ENCODE results near the gene NR0B2.
"Not testable (repeated sequence)": the region's sequence is repeated elsewhere in the genome, so short reads cannot be mapped to it uniquely, and the experiment has no call there.

The NR0B2 gene

GRCh38 chr1:26887125-26887524, 26.6 kb downstream of the NR0B2 start:
- Mint-ChIP-seq H3K36me3 (ENCODE audit: low read depth) (peaks cover 56% of the 10 kb centered on the region), H3K27me3 (no peaks in the 10 kb centered on the region), H3K9me3 (no peaks in the 10 kb centered on the region), H3K4me3 (peak overlapping the region; percentile 38), H3K27ac (peak overlapping the region; percentile 23), H3K4me1 (peaks cover 31% of the 10 kb centered on the region)
- DNase-seq: no peak
- no peak for ATAC-seq

DNA sequence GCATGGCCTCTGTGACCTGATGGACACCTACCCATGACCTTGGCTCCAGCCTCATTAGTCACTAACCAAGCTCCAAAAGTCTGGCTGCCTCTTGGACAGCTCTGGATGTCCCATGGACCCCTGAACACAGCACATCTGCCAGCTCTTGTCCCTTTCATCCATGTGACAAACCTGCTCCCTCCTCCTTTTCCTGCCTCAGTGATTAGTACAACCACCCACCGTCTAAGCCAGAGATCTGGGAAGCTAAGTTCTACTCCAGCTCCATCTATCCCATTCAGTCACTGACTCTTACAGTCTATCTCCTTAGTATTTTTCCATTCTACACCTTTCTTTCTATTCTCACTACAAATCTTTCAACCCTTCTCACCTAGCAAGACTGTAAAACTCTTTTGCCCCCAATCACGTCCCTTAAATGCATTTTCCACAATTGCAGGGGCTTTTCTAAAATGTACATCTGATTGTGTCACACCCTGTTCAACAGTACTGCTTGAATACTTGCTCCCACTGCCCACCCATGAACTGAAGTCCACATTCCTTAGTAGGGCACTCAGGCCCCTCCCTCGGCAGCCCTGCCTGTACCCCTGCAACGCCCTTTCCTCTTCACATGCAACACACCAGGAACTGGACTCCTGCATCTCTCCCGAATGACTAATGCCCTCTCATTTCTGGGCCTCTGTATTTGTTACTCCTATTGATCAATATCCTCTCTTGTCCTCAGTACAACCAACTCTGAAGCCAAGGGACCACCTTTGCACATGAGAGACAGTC, 30.9 kb downstream of the NR0B2 start:
- DNase-seq: no peak
- Mint-ChIP-seq H3K4me1 (peaks cover 7% of the 10 kb centered on the region), H3K9me3 (no peaks in the 10 kb centered on the region), H3K27me3 (no peaks in the 10 kb centered on the region), H3K4me3 (no peak overlapping the region), H3K36me3 (ENCODE audit: low read depth) (peaks cover 49% of the 10 kb centered on the region), H3K27ac (no peak overlapping the region)
- ATAC-seq: no peak

- not testable (repeated sequence) for H3K27me3 Mint-ChIP-seq
Measured at GRCh38 chr1:26881611-26882010, 32.2 kb downstream of the NR0B2 start.

DNA sequence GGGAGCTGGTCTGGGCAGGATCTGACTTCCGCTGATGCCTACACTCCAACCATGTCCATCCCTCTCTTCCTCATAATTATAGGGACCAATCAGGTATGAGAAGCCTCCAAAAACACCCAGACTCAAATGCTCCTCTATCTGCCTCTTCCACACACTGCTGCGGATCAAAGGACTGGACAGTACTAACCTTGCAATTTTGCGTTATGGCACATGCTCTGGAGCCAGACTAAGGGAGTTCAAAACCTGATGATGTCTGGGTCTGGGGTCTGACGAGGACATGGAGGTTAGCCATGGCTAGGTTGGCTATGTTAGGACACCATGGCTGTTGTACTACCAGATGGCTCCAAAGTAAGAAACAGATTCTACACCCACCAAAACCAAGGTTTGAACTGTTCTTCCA, 34.0 kb downstream of the NR0B2 start:
- Mint-ChIP-seq H3K27me3 (no peaks in the 10 kb centered on the region), H3K4me3 (no peak overlapping the region), H3K9me3 (no peaks in the 10 kb centered on the region), H3K4me1 (peaks cover 4% of the 10 kb centered on the region), H3K36me3 (ENCODE audit: low read depth) (peaks cover 38% of the 10 kb centered on the region), H3K27ac (no peak overlapping the region)
- ATAC-seq (no peak), DNase-seq (no peak)

More at GRCh38 chr1:26881611-26882010, 32.2 kb downstream of the NR0B2 start:
- H3K27ac Mint-ChIP-seq, H3K4me3 Mint-ChIP-seq, H3K9me3 Mint-ChIP-seq, DNase-seq, H3K4me1 Mint-ChIP-seq, ATAC-seq: not testable (repeated sequence)
- H3K36me3 Mint-ChIP-seq (ENCODE audit: low read depth): peaks cover 48% of the 10 kb centered on the region

DNA sequence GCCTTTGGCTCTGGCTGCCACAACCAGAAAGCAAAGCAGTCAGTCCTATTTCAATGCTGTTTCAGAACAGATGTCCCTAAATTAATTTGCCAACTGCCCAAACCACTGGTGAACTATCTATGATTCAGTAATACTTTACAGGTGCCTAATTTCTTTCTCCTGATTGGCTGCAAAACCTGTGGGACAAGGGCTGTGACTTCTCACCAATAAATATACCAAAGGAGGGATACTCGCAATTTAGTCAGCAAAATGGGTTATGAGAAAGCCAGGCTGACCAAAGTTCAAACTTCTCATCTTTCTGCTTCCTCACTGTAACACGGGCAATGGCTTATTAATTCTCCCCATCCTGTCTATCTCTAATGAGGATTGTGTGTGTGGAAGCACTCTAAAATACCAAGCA, 36.4 kb downstream of the NR0B2 start:
- H3K27me3 Mint-ChIP-seq: no peaks in the 10 kb centered on the region
- H3K4me1 Mint-ChIP-seq: peaks cover 4% of the 10 kb centered on the region
- no peak overlapping the region for H3K4me3 Mint-ChIP-seq
- DNase-seq: no peak
- no peak for ATAC-seq
- no peak overlapping the region for H3K27ac Mint-ChIP-seq
- H3K36me3 Mint-ChIP-seq (ENCODE audit: low read depth): peaks cover 20% of the 10 kb centered on the region
- no peaks in the 10 kb centered on the region for H3K9me3 Mint-ChIP-seq

GRCh38 chr1:26874896-26875295, 38.9 kb downstream of the NR0B2 start:
- no peaks in the 10 kb centered on the region for H3K9me3 Mint-ChIP-seq
- H3K4me1 Mint-ChIP-seq: peaks cover 4% of the 10 kb centered on the region
- ATAC-seq (no peak), DNase-seq (no peak)
- peaks cover 13% of the 10 kb centered on the region for H3K36me3 Mint-ChIP-seq (ENCODE audit: low read depth)
- H3K4me3 Mint-ChIP-seq: no peak overlapping the region
- no peak overlapping the region for H3K27ac Mint-ChIP-seq
- H3K27me3 Mint-ChIP-seq: no peaks in the 10 kb centered on the region

GRCh38 chr1:26873097-26873496, 40.7 kb downstream of the NR0B2 start:
- H3K27ac Mint-ChIP-seq; H3K27me3 Mint-ChIP-seq; H3K9me3 Mint-ChIP-seq; DNase-seq; ATAC-seq; H3K4me3 Mint-ChIP-seq; H3K4me1 Mint-ChIP-seq; H3K36me3 Mint-ChIP-seq (ENCODE audit: low read depth): not testable (repeated sequence)

DNA sequence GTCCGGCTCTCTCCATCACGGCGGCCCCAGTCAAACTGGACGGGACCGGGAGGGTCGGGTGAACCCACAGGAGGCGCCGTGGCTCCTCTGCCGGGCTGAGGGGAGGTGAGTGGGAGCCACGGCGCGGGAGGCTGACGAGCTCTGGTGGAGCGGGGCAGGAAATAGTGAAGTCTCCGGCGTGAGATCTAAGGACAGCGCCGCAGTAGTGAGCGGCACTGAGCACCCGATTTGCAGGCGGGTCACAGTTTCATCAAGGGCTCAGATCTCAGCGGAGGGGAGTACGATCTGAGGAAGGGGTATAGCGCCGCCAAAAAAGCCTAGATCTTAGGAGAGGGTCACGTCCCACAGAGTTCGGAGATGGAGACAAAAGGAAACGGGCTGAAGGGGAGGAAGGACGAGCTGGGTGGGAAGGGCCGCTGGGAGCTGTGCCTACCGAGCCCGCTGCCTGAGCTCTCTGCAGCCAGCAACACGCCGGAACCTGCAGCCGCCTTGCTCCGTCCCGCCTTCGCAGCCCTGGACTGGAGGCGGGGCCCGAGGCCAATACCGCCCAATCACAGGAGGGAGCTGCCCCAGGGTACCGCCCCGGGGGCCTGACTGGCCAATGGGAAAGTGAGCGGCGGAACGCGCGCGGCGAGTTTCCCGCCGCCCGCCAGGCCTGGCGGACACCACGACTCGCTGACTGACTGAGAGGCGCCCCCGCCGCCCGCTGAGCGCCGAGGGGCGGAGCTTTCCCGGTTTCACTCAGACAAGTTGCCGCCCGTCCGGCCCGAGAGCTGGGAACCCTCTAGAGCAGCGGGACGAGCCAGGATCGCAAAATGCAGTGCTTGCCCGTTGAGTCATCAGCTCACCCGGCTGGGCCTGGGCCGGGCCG, 48.9 kb downstream of the NR0B2 start:
- H3K4me1 Mint-ChIP-seq: peaks cover 28% of the 10 kb centered on the region
- H3K36me3 Mint-ChIP-seq (ENCODE audit: low read depth): peaks cover 1% of the 10 kb centered on the region
- peak overlapping the region; percentile 88 for H3K27ac Mint-ChIP-seq
- H3K27me3 Mint-ChIP-seq: no peaks in the 10 kb centered on the region
- ATAC-seq: peak; percentile 95
- H3K4me3 Mint-ChIP-seq: peak overlapping the region; percentile 91
- peak; percentile 95 for DNase-seq
- H3K9me3 Mint-ChIP-seq: no peaks in the 10 kb centered on the region

DNA sequence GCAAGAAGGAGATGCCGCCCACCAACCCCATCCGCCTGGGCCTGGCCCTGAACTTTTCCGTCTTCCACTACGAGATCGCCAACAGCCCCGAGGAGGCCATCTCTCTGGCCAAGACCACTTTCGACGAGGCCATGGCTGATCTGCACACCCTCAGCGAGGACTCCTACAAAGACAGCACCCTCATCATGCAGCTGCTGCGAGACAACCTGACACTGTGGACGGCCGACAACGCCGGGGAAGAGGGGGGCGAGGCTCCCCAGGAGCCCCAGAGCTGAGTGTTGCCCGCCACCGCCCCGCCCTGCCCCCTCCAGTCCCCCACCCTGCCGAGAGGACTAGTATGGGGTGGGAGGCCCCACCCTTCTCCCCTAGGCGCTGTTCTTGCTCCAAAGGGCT, 50.1 kb downstream of the NR0B2 start:
- Mint-ChIP-seq H3K36me3 (ENCODE audit: low read depth) (peaks cover 1% of the 10 kb centered on the region), H3K4me3 (peak overlapping the region; percentile 91), H3K4me1 (peaks cover 28% of the 10 kb centered on the region), H3K27ac (no peak overlapping the region), H3K9me3 (no peaks in the 10 kb centered on the region), H3K27me3 (no peaks in the 10 kb centered on the region)
- ATAC-seq: no peak
- DNase-seq: no peak

- Mint-ChIP-seq H3K9me3 (no peaks in the 10 kb centered on the region), H3K4me1 (peaks cover 28% of the 10 kb centered on the region), H3K4me3 (peak within 1 kb of the TSS; percentile 91), H3K27ac (peak within 1 kb of the TSS; percentile 49), H3K36me3 (ENCODE audit: low read depth) (peaks cover 1% of the 10 kb centered on the region), H3K27me3 (no peaks in the 10 kb centered on the region)
- ATAC-seq: no peak
- peak; percentile 71 for DNase-seq
Measured at GRCh38 chr1:26862781-26863684, 50.7 kb downstream of the NR0B2 start, which contains the start of gene SFN. Gene SFN (plus strand): TSS chr1:26863149. CDS start chr1:26863213, 64 bp downstream.

DNA sequence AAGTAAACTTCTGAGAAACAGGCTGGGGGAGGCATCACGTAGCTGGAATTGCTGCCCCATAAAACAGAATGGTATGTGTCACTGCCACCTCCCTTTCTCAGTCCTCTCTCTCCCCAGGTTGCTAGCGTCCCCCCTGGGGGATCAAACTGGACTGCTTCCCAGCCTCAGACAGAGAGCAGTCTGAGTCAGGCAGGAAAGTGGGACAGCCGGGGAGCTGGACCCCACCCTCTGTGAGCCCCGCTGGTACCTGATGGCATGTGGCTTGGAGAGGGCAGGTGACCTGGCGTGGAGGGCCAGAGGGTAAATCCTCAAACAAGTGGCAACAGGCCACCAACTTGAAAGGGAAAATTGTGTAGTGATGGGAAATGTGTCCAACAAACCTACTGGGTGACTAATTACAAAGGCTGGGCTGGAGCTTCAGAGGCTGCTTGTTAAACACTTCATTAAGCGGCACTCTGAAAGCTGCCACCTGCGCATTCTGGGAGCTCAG, 51.8 kb downstream of the NR0B2 start:
- H3K36me3 Mint-ChIP-seq (ENCODE audit: low read depth): peaks cover 1% of the 10 kb centered on the region
- H3K9me3 Mint-ChIP-seq: no peaks in the 10 kb centered on the region
- no peak overlapping the region for H3K4me3 Mint-ChIP-seq
- ATAC-seq: no peak
- H3K4me1 Mint-ChIP-seq: peaks cover 28% of the 10 kb centered on the region
- no peak for DNase-seq
- H3K27me3 Mint-ChIP-seq: no peaks in the 10 kb centered on the region
- H3K27ac Mint-ChIP-seq: no peak overlapping the region
